GM18499 (cell line): Measurements from ENCODE around the gene SLC28A1.
"Not testable (repeated sequence)": the region's sequence is repeated elsewhere in the genome, so short reads cannot be mapped to it uniquely, and the experiment has no call there.

ENCODE experiments used
- ATAC-seq: cut with Tn5 transposase; IDR thresholded peaks from one replicate; pipeline ENCODE4 v1.9.1; 2021; ENCODE audit warnings: moderate number of reproducible peaks; ENCODE audit not compliant: insufficient read depth, unreplicated experiment

SLC28A1 gene

GRCh38 chr15:84861781-84862180 lies 22.7 kb upstream of the SLC28A1 start:
- ATAC-seq, result no peak

GRCh38 chr15:84862214-84862975 lies 22.1 kb upstream of the SLC28A1 start:
- no peak for ATAC-seq

DNA sequence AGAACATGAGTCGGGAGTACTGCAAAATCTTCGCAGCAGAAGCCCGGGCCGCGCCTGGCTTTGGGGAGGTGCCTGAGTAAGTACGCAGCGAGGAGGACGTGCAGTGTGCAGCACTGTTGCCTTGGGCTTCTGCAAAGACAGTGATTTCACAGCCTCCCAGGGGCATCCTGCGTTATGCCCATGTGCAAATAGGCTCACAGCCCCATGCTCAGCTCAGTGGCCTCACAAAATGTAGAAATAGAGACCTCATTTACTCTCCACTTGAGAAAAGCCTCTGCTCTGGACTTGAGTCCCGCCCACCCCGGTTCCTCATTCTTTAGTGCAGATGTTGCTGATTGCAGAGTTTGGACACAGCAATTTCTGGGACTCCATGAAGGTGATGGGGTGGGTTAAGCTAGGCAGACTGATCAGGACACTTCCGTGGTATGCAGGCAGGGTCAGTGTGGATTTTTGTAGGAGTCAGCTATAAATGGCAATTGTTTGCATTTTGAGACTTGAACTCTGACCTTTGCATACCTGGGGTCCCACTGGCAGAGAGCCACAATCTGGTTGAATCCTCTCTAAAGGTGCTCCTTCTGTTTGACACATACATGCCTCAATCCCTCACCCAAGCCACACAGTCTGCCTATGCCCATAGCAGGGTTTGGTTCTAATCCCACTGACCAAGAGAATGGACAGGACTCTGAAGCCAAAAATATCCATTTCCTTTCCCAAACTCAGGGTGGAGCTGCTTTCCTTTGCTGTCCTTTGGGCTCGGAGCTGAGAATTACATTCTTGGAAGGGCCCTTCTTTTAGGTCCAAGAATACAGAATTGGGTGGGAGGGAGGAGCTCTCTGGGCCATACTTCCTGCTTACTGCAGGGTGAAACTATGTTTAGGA lies 20.7 kb upstream of the SLC28A1 start:
- ATAC-seq, result no peak

DNA sequence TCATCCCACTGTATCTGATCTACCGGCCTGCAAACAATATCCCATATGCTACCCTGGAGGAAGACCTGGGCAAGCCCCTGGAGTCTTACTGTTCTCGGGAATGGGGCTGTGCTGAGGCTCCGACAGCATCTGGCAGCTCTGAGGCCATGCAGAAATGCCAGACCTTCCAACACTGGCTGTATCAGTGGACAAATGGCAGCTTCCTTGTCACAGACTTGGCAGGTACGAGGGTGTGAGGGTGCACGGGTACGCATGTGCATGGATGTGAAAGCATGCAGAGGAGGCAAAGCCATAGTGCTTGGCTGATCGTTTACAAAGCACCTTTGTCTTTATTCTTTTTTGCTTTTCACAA lies 20.0 kb upstream of the SLC28A1 start:
- no peak for ATAC-seq

GRCh38 chr15:84865074-84865569 lies 19.3 kb upstream of the SLC28A1 start:
- ATAC-seq, result no peak

DNA sequence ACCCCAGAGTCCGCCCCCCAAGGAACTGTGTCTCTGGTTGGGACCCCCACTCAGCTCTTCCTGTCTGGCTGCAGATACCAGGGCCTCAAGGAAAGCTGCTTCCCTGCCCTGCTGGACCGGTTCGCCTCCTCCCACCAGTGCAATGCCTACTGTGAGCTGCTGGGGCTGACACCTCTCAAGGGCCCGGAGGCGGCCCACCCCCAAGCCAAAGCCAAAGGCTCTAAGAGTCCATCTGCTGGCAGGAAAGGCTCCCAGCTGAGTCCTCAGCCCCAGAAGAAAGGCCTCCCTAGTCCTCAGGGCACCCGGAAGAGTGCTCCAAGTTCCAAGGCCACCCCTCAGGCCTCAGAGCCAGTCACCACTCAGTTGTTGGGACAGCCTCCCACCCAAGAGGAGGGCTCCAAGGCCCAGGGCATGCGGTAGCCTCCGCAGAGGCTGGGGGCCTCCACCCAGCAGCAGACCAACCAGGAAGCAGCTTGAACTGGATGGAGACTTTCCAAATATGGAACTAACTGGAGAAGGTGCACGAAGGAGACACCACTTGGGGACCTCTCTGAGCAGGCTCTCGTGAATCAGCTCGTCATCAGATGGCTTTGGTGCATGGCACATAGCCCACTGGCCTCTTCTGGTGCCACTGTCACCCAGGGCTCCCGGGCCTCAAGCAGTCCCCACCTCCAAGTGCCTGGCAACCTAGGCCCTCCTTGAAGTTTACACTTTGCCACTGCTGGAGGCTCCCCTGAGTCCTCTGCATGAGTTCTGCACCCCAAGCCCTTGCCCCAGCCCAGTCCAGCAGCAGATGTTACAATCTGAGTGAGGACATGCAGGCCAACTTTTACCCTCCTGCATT lies 16.2 kb upstream of the SLC28A1 start:
- no peak for ATAC-seq

- ATAC-seq, result no peak
Measured at GRCh38 chr15:84869510-84869909, 15.0 kb upstream of the SLC28A1 start.

- ATAC-seq, result no peak
Measured at GRCh38 chr15:84871428-84871985, 13.0 kb upstream of the SLC28A1 start.

DNA sequence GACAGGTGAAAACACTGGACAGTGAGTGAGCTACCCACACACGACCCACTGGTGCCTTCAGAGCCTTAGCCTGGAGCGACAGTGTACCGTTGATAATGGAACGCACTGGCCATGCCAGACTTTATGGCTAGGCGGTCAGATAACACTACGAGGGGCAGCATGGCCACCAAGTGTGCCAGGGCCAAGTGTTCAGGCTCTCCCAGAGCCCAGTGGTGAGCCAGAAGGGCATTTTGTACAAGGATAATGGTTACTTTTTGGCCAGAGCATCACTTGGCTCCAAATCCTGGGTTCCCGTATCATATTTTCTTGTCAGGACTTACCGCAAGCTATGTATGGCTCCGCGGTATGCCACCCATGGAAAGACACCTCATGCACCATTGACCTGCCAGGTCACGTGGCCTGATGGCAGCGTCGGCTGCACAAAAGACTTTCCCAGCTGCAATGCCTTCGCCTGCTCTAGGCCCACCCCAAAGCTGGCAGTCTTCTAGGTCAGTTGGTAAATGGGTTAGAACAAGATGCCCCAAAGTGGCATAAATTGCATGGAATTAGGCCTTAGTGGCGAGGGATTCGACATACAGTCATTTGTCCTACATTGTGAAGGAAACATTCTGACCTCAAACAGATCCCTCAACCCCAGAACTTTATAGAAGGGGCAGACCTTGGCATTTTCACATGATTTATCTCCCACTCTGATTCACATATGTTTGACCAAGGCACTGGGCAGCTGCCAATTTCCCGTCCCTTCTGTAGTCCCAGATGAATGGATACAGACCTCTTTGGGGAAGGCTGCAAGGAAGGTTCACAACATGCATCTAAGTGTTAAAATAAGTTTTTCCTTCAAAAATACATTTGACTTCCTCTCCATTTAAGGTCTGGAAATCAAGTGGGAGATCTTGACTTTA lies 12.2 kb upstream of the SLC28A1 start:
- no peak for ATAC-seq

DNA sequence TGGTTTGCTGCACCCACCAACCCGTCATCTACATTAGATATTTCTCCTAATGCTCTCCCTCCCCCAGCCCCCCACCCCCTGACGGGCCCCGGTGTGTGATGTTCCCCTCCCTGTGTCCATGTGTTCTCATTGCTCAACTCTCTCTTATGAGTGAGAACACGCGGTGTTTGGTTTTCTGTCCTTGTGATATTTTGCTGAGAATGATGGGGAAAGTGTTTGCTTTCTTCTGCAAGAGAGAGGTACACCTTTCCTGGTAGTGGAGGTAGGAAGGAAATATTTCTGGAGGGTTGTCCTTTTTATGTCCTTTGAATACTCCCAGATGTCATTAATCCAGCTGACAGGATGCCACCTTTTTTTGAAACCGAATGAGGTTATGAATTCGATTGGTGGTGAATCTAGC lies 10.5 kb upstream of the SLC28A1 start:
- ATAC-seq, result no peak

DNA sequence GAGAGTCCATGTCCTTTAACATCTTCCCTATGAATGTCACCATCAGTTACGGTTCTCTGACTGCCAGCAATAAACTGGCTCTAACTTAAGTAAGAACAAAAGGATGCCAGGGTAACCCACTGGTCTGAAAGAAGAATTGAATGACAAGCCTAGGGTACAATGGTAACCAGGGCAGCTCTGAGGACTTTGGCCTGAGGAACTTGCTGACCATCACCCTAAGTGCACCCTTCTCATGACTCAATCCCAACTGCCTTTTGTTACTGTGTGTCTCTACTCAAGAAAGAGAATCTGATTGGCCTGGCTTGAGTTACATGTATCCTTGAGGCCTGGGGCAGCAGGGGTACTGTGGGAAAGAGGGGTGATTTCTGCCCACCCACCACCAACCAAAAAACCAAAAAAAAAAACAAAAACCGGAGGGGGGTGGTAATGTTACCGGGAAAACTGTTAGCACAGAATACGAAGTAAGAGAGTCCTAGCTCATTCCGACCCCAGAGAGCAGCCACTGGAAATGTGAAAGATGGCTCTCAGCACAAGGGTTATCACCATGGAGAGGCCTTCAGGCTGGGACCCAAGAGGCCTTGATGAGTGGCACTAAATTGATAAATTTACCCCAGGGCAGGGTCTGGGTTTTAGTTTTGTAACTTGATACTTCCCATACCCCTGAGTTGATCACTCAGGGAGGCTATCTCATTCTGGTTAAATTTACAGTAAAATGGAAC lies 9.3 kb upstream of the SLC28A1 start:
- no peak for ATAC-seq

DNA sequence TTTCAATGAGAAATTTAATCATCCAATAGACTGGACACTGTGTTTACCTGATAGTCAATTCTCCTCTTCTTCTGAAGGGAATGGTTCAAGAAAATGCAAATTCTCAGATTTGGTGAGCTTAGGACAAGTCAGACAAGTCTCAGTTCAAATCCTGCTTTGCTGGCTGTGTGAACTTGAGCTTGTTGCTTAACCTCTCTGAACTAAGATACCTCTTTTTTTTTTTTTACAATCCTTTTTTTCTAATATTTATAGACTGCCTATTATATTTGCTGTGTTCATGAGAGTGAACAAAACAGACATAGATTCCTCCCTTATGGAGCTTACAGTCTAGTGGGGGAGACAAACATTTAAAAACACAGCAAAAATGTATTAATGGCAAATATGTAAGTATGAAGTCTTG lies 8.2 kb upstream of the SLC28A1 start:
- ATAC-seq, result no peak

- ATAC-seq, result not testable (repeated sequence)
Measured at GRCh38 chr15:84877701-84878100, 6.8 kb upstream of the SLC28A1 start.

- no peak for ATAC-seq
Measured at GRCh38 chr15:84878504-84878903, 6.0 kb upstream of the SLC28A1 start.

- no peak for ATAC-seq
Measured at GRCh38 chr15:84879088-84879780, 5.2 kb upstream of the SLC28A1 start.

- ATAC-seq, result no peak
Measured at GRCh38 chr15:84880007-84880406, 4.5 kb upstream of the SLC28A1 start.

DNA sequence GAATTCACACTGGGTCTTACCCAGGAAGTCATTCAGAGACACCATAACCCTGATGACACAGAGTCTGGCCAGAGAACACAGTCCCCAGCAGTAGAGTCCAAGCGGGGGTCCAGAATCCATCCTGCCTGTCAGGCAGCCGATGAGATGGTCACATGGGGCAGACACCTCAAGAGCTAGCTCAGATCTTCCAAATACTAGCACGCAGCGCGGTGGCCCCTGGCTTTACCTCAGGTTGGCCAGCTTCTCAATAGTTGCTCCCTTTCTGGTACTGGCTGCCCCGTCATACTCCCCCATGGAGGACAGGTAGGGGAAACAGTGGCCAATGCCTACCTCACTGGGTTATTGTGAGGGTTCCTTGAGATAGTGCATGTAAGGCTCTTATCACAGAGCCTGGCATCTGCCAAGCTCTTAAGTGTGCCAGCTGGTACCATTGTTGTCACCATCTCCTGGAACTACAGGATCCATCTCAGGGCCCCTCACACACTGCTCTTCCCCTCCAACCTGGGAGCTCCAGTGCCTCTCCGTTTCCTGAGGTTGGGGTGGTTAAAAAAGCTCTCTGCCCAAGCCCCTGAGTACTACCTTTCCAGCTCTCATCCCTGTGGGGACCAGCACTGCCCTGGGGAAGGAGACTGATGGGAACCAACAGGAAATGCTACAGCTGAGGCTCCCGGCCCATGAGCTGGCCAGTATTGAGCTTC lies 3.5 kb upstream of the SLC28A1 start:
- ATAC-seq, result no peak

GRCh38 chr15:84881520-84881830 lies 3.0 kb upstream of the SLC28A1 start:
- ATAC-seq, result no peak
